CD4-positive, alpha-beta memory T cell (primary cell): ENCODE results near the gene CCDC50. TPM values are rescaled to one million over a fixed set of nuclear protein-coding genes. Genes with fewer than 3 reads are reported as not detected.

ENCODE experiments used
- CTCF ChIA-PET: fragments of 350-600 bp; sonication (Branson Sonifier 250); formaldehyde crosslinking; loops from one replicate; lab custom pipeline; 2021; ENCODE audit warnings: inconsistent platforms; ENCODE audit not compliant: partially characterized antibody; lab: Charles Lee
- POLR2A ChIA-PET: fragments of 350-600 bp; sonication (Branson Sonifier 250); formaldehyde crosslinking; loops from one replicate; lab custom pipeline; 2021; ENCODE audit not compliant: partially characterized antibody; lab: Charles Lee
- DNase-seq, 5 donors: peaks; one replicate each; pipeline versions ENCODE4 v3.0.0 to v3.0.0-alpha.2; 2020 to 2022; ENCODE audit warnings: mixed read lengths in 1 of 5
- H3K27ac ChIP-seq: one replicate; pipeline ENCODE4 v1.7.0; 2013; ENCODE audit warnings: low read depth, low read length
- H3K27me3 ChIP-seq: 2 replicates; pipeline ENCODE4 v1.7.0; 2013; ENCODE audit warnings: mild to moderate bottlenecking, low read length, moderate library complexity; ENCODE audit not compliant: insufficient read depth
- H3K36me3 ChIP-seq: 2 replicates; pipeline ENCODE4 v1.7.0; 2013; ENCODE audit warnings: mild to moderate bottlenecking, low read length, moderate library complexity; ENCODE audit not compliant: insufficient read depth
- H3K4me1 ChIP-seq: 2 replicates; pipeline ENCODE4 v1.7.0; 2013; ENCODE audit warnings: mild to moderate bottlenecking, low read length, moderate library complexity; ENCODE audit not compliant: insufficient read depth
- H3K4me3 ChIP-seq, 2 donors: one replicate each; pipeline ENCODE4 v1.7.0; 2013; ENCODE audit warnings: low read length in 2 of 2, mild to moderate bottlenecking in 1 of 2
- H3K9me3 ChIP-seq, 2 donors: one replicate each; pipeline ENCODE4 v1.7.0; 2013; ENCODE audit warnings: low read length in 2 of 2, control low read depth in 1 of 2; ENCODE audit not compliant: control insufficient read depth in 1 of 2
- H3K27ac Mint-ChIP-seq, 7 donors: one replicate each; pipeline ENCODE4 v1.8.0; 2020 to 2021; ENCODE audit warnings: mixed read lengths in 7 of 7, mild to moderate bottlenecking in 6 of 7, inconsistent platforms in 3 of 7, moderate library complexity in 3 of 7
- H3K27me3 Mint-ChIP-seq, 2 donors: one replicate each; pipeline ENCODE4 v1.8.0; 2020 to 2021; ENCODE audit warnings: mixed read lengths in 2 of 2
- H3K36me3 Mint-ChIP-seq, 2 donors: one replicate each; pipeline ENCODE4 v1.8.0; 2020 to 2021; ENCODE audit warnings: mixed read lengths in 2 of 2, inconsistent platforms in 1 of 2, mild to moderate bottlenecking in 1 of 2
- H3K4me1 Mint-ChIP-seq, 4 donors: one replicate each; pipeline ENCODE4 v1.8.0; 2020 to 2021; ENCODE audit warnings: mixed read lengths in 4 of 4, mild to moderate bottlenecking in 1 of 4
- H3K4me3 Mint-ChIP-seq, 8 donors: one replicate each; pipeline ENCODE4 v1.8.0; 2020 to 2021; ENCODE audit warnings: mixed read lengths in 8 of 8, mild to moderate bottlenecking in 7 of 8, moderate library complexity in 6 of 8, inconsistent platforms in 3 of 8
- H3K9me3 Mint-ChIP-seq, 8 donors: one replicate each; pipeline ENCODE4 v1.8.0; 2020 to 2021; ENCODE audit warnings: mixed read lengths in 8 of 8, mild to moderate bottlenecking in 5 of 8, inconsistent platforms in 3 of 8, moderate library complexity in 1 of 8
- intact Hi-C: fragments of 100-400 bp; cut with micrococcal nuclease; formaldehyde crosslinking; loops from one replicate; pipeline ENCODE4 v1.15.1; 2023
- polyA plus RNA-seq, 2 donors: library from polyadenylated mRNA; unstranded; fragments of 300-500 nt; fragmentation: Illumina TruSeq; gene quantifications; one replicate each; pipeline ENCODE4 v1.2.3, GENCODE V29; 2021
- total RNA-seq, 2 experiments: library from RNA; stranded (reverse); gene quantifications; one replicate each; pipeline ENCODE4 v1.2.3, GENCODE V29; 2021

The CCDC50 gene
- total and polyA plus RNA-seq, 4 experiments from 2014 or later = 3.8 to 10.1 (median 7.2) TPM

- H3K4me1 Mint-ChIP-seq = no peaks in the 10 kb centered on the region
- intact Hi-C loops = no loop called here
- H3K27ac Mint-ChIP-seq = no peak overlapping the region
- no peak for DNase-seq
- Histone ChIP-seq H3K9me3 (no peaks in the 10 kb centered on the region), H3K27ac (no peak overlapping the region), H3K36me3 (no peaks in the 10 kb centered on the region), H3K27me3 (no peaks in the 10 kb centered on the region), H3K4me3 (no peak overlapping the region), H3K4me1 (no peaks in the 10 kb centered on the region)
- peaks cover 0 to 4% (median 0%) of the 10 kb centered on the region in 8 donors for H3K9me3 Mint-ChIP-seq
- ChIA-PET POLR2A (no interaction called here), CTCF (no interaction called here)
- peaks cover 0 to 2% of the 10 kb centered on the region in 2 donors for H3K27me3 Mint-ChIP-seq
- H3K4me3 Mint-ChIP-seq = no peak overlapping the region
- H3K36me3 Mint-ChIP-seq = no peaks in the 10 kb centered on the region
Measured at GRCh38 chr3:191302451-191302850, 26.7 kb upstream of the CCDC50 start.

GRCh38 chr3:191303596-191303995, 25.6 kb upstream of the CCDC50 start:
- intact Hi-C loops = no loop called here

GRCh38 chr3:191306428-191306827, 22.8 kb upstream of the CCDC50 start:
- Mint-ChIP-seq H3K27ac (no peak overlapping the region), H3K4me1 (no peaks in the 10 kb centered on the region), H3K36me3 (no peaks in the 10 kb centered on the region), H3K9me3 (peaks cover 0 to 2% (median 0%) of the 10 kb centered on the region in 8 donors), H3K27me3 (no peaks in the 10 kb centered on the region), H3K4me3 (no peak overlapping the region)
- no peaks in the 10 kb centered on the region for H3K9me3 ChIP-seq
- intact Hi-C loops = no loop called here
- no peaks in the 10 kb centered on the region for H3K4me1 ChIP-seq
- no peaks in the 10 kb centered on the region for H3K27me3 ChIP-seq
- no peak overlapping the region for H3K4me3 ChIP-seq
- ChIA-PET CTCF (no interaction called here), POLR2A (no interaction called here)
- no peak overlapping the region for H3K27ac ChIP-seq
- DNase-seq = no peak
- no peaks in the 10 kb centered on the region for H3K36me3 ChIP-seq

More at GRCh38 chr3:191303596-191303995, 25.6 kb upstream of the CCDC50 start:
- DNase-seq = no peak
- Mint-ChIP-seq H3K27me3 (peaks cover 0 to 2% of the 10 kb centered on the region in 2 donors), H3K9me3 (peaks cover 0 to 2% (median 0%) of the 10 kb centered on the region in 8 donors), H3K4me3 (no peak overlapping the region), H3K27ac (no peak overlapping the region), H3K36me3 (no peaks in the 10 kb centered on the region), H3K4me1 (no peaks in the 10 kb centered on the region)
- H3K27ac ChIP-seq = no peak overlapping the region
- no peaks in the 10 kb centered on the region for H3K4me1 ChIP-seq
- no peaks in the 10 kb centered on the region for H3K9me3 ChIP-seq
- CTCF ChIA-PET = no interaction called here
- no peaks in the 10 kb centered on the region for H3K27me3 ChIP-seq
- POLR2A ChIA-PET = no interaction called here
- H3K4me3 ChIP-seq = no peak overlapping the region
- no peaks in the 10 kb centered on the region for H3K36me3 ChIP-seq

GRCh38 chr3:191307341-191307740, 21.9 kb upstream of the CCDC50 start:
- intact Hi-C loops = no loop called here
- Histone ChIP-seq H3K36me3 (no peaks in the 10 kb centered on the region), H3K4me1 (no peaks in the 10 kb centered on the region), H3K27ac (no peak overlapping the region), H3K4me3 (no peak overlapping the region), H3K27me3 (no peaks in the 10 kb centered on the region), H3K9me3 (no peaks in the 10 kb centered on the region)
- no peak overlapping the region for H3K4me3 Mint-ChIP-seq
- H3K27me3 Mint-ChIP-seq = no peaks in the 10 kb centered on the region
- no peaks in the 10 kb centered on the region for H3K4me1 Mint-ChIP-seq
- H3K9me3 Mint-ChIP-seq = peaks cover 0 to 3% (median 0%) of the 10 kb centered on the region in 8 donors
- DNase-seq = no peak
- ChIA-PET POLR2A (no interaction called here), CTCF (no interaction called here)
- H3K27ac Mint-ChIP-seq = no peak overlapping the region
- no peaks in the 10 kb centered on the region for H3K36me3 Mint-ChIP-seq

- POLR2A ChIA-PET = no interaction called here
- CTCF ChIA-PET = no interaction called here
- intact Hi-C loops = no loop called here
- H3K27ac ChIP-seq = no peak overlapping the region
- no peaks in the 10 kb centered on the region for H3K9me3 ChIP-seq
- Mint-ChIP-seq H3K9me3 (peaks cover 0 to 6% (median 0%) of the 10 kb centered on the region in 8 donors), H3K27me3 (no peaks in the 10 kb centered on the region), H3K4me3 (no peak overlapping the region), H3K4me1 (no peaks in the 10 kb centered on the region), H3K36me3 (no peaks in the 10 kb centered on the region), H3K27ac (no peak overlapping the region)
- H3K4me3 ChIP-seq = no peak overlapping the region
- no peak for DNase-seq
- H3K27me3 ChIP-seq = no peaks in the 10 kb centered on the region
- no peaks in the 10 kb centered on the region for H3K36me3 ChIP-seq
- H3K4me1 ChIP-seq = no peaks in the 10 kb centered on the region
Measured at GRCh38 chr3:191313296-191313695, 15.9 kb upstream of the CCDC50 start.

- H3K4me1 Mint-ChIP-seq = no peaks in the 10 kb centered on the region
- no peak overlapping the region for H3K27ac ChIP-seq
- no peak for DNase-seq
- no peaks in the 10 kb centered on the region for H3K36me3 Mint-ChIP-seq
- no peaks in the 10 kb centered on the region for H3K9me3 ChIP-seq
- no peak overlapping the region for H3K27ac Mint-ChIP-seq
- no peak overlapping the region for H3K4me3 ChIP-seq
- no peaks in the 10 kb centered on the region for H3K4me1 ChIP-seq
- no peaks in the 10 kb centered on the region for H3K27me3 ChIP-seq
- no peak overlapping the region for H3K4me3 Mint-ChIP-seq
- intact Hi-C loops = no loop called here
- H3K36me3 ChIP-seq = no peaks in the 10 kb centered on the region
- ChIA-PET CTCF (no interaction called here), POLR2A (no interaction called here)
- H3K27me3 Mint-ChIP-seq = no peaks in the 10 kb centered on the region
- H3K9me3 Mint-ChIP-seq = peaks cover 0 to 6% (median 0%) of the 10 kb centered on the region in 8 donors
Measured at GRCh38 chr3:191314109-191314728, 15.0 kb upstream of the CCDC50 start.

- CTCF ChIA-PET = no interaction called here
- intact Hi-C loops = no loop called here
- Mint-ChIP-seq H3K36me3 (no peaks in the 10 kb centered on the region), H3K4me1 (no peaks in the 10 kb centered on the region), H3K27me3 (no peaks in the 10 kb centered on the region), H3K4me3 (no peak overlapping the region), H3K9me3 (peaks cover 0 to 6% (median 0%) of the 10 kb centered on the region in 8 donors), H3K27ac (no peak overlapping the region)
- no peak for DNase-seq
- POLR2A ChIA-PET = no interaction called here
- Histone ChIP-seq H3K9me3 (no peaks in the 10 kb centered on the region), H3K4me3 (no peak overlapping the region), H3K4me1 (no peaks in the 10 kb centered on the region), H3K36me3 (no peaks in the 10 kb centered on the region), H3K27ac (no peak overlapping the region), H3K27me3 (no peaks in the 10 kb centered on the region)
Measured at GRCh38 chr3:191316876-191317603, 12.2 kb upstream of the CCDC50 start.
